SK-N-SH treated with all-trans-retinoic acid at 6 μM for 48 hours (cell line): ENCODE measurements around the gene TFR2.

ENCODE experiments used
- ATAC-seq: fragments of 200-7000 bp; cut with Tn5 transposase; 3 replicates; pipeline ENCODE4 v1.9.1; 2020; ENCODE audit warnings: mild to moderate bottlenecking, moderate library complexity
- ARNTL ChIP-seq: fragments of 450-650 bp; formaldehyde crosslinking; IDR thresholded peaks from 2 replicates; pipeline ENCODE4 v1.5.0; 2020; ENCODE audit warnings: low read depth, mild to moderate bottlenecking, moderate library complexity, borderline replicate concordance
- BACH2 ChIP-seq: fragments of 250-450 bp; sonication (Bioruptor Pico); IDR thresholded peaks from 2 replicates; pipeline ENCODE4 v1.9.0; 2021; ENCODE audit warnings: mild to moderate bottlenecking, borderline replicate concordance
- CSDC2 ChIP-seq: fragments of 250-450 bp; sonication (Bioruptor Pico); IDR thresholded peaks from 2 replicates; pipeline ENCODE4 v1.5.0; 2020; ENCODE audit warnings: mild to moderate bottlenecking, moderate library complexity
- ESRRG ChIP-seq: fragments of 250-450 bp; sonication (Bioruptor Pico); IDR thresholded peaks from 2 replicates; pipeline ENCODE4 v1.6.1; 2021; ENCODE audit warnings: mild to moderate bottlenecking
- GLIS3 ChIP-seq: fragments of 250-450 bp; sonication (Bioruptor Pico); IDR thresholded peaks from 2 replicates; pipeline ENCODE4 v1.5.0; 2020; ENCODE audit warnings: mild to moderate bottlenecking, moderate library complexity
- ISL1 ChIP-seq: fragments of 250-450 bp; sonication (Bioruptor Pico); IDR thresholded peaks from 2 replicates; pipeline ENCODE4 v2.1.2; 2022; ENCODE audit warnings: mild to moderate bottlenecking, moderate library complexity
- OSR1 ChIP-seq: fragments of 250-450 bp; sonication (Bioruptor Pico); IDR thresholded peaks from 2 replicates; pipeline ENCODE4 v1.8.0; 2022; ENCODE audit warnings: moderate library complexity, mild to moderate bottlenecking, inconsistent platforms
- PPARA ChIP-seq: fragments of 250-450 bp; sonication (Bioruptor Pico); IDR thresholded peaks from 2 replicates; pipeline ENCODE4 v1.5.0; 2020; ENCODE audit warnings: mild to moderate bottlenecking, borderline replicate concordance
- RARB ChIP-seq: fragments of 250-450 bp; sonication (Bioruptor Pico); IDR thresholded peaks from 2 replicates; pipeline ENCODE4 v1.8.0; 2021; ENCODE audit warnings: mild to moderate bottlenecking, moderate library complexity
- SNAI2 ChIP-seq: fragments of 250-450 bp; sonication (Bioruptor Pico); IDR thresholded peaks from 2 replicates; pipeline ENCODE4 v1.5.0; 2020; ENCODE audit warnings: mild to moderate bottlenecking, moderate library complexity
- TCF4 ChIP-seq: fragments of 250-450 bp; sonication (Bioruptor Pico); IDR thresholded peaks from 2 replicates; pipeline ENCODE4 v1.8.0; 2021; ENCODE audit warnings: mild to moderate bottlenecking, moderate library complexity, borderline replicate concordance
- TOX ChIP-seq: fragments of 250-450 bp; sonication (Bioruptor Pico); IDR thresholded peaks from 2 replicates; pipeline ENCODE4 v1.8.0; 2021; ENCODE audit warnings: mild to moderate bottlenecking, moderate library complexity, borderline replicate concordance
- ZC3H10 ChIP-seq: fragments of 250-450 bp; sonication (Bioruptor Pico); IDR thresholded peaks from 2 replicates; pipeline ENCODE4 v1.5.1; 2021; ENCODE audit warnings: mild to moderate bottlenecking, moderate library complexity
- ZFP3 ChIP-seq: fragments of 250-450 bp; sonication (Bioruptor Pico); IDR thresholded peaks from 2 replicates; pipeline ENCODE4 v1.5.0; 2020; ENCODE audit warnings: mild to moderate bottlenecking, moderate library complexity
- ZFP30 ChIP-seq: fragments of 450-650 bp; formaldehyde crosslinking; IDR thresholded peaks from 2 replicates; pipeline ENCODE4 v1.5.0; 2022; ENCODE audit warnings: mild to moderate bottlenecking, moderate library complexity
- ZNF565 ChIP-seq: fragments of 450-650 bp; formaldehyde crosslinking; conservative IDR thresholded peaks from 2 replicates; pipeline ENCODE4 v1.5.0; 2020; ENCODE audit warnings: low read depth, mild to moderate bottlenecking, moderate library complexity
- ZNF70 ChIP-seq: fragments of 450-650 bp; formaldehyde crosslinking; IDR thresholded peaks from 2 replicates; pipeline ENCODE4 v1.5.0; 2020; ENCODE audit warnings: mild to moderate bottlenecking, moderate library complexity
- ZNF8 ChIP-seq: fragments of 450-650 bp; formaldehyde crosslinking; IDR thresholded peaks from 2 replicates; pipeline ENCODE4 v1.5.0; 2020; ENCODE audit warnings: mild to moderate bottlenecking, moderate library complexity
- TF ChIP-seq, protein P1 (sequence below): fragments of 250-450 bp; sonication (Bioruptor Pico); IDR thresholded peaks from 2 replicates; pipeline ENCODE4 v1.8.0; 2020; ENCODE audit warnings: mild to moderate bottlenecking, moderate library complexity, borderline replicate concordance
- TF ChIP-seq, protein P2 (sequence below): fragments of 250-450 bp; sonication (Bioruptor Pico); IDR thresholded peaks from 2 replicates; pipeline ENCODE4 v1.5.1; 2020; ENCODE audit warnings: low read depth, mild to moderate bottlenecking, moderate library complexity
- TF ChIP-seq, protein P3 (sequence below): fragments of 250-450 bp; sonication (Bioruptor Pico); IDR thresholded peaks from 2 replicates; pipeline ENCODE4 v1.5.1; 2021; ENCODE audit warnings: mild to moderate bottlenecking, moderate library complexity
- TF ChIP-seq, protein P4 (sequence below): fragments of 250-450 bp; sonication (Bioruptor Pico); IDR thresholded peaks from 2 replicates; pipeline ENCODE4 v1.5.0; 2020; ENCODE audit warnings: mild to moderate bottlenecking, moderate library complexity
- TF ChIP-seq, protein P5 (sequence below): fragments of 250-450 bp; sonication (Bioruptor Pico); IDR thresholded peaks from 2 replicates; pipeline ENCODE4 v1.8.0; 2021; ENCODE audit warnings: low read depth, mild to moderate bottlenecking, moderate library complexity, borderline replicate concordance

The TFR2 gene

DNA sequence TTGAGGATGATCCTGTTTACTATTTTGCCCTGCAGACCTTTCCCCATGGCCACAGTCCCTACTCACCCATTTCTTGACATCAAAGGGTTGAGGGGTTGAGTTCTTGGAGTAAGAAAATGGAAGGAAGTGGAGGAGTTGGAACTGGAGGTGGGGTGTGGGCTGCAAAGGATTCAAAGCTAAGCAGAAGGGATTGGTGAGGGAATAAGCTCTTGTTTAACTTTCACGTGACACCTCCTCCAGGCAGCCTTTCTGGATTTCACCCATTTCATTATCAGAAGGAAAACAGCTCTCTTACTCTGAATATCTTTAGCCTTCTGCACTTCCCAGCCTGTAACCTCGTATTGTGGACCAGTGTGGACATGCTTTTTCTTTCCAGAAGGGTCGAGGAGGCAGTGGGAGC lies 15.3 kb downstream of the TFR2 start:
- ATAC-seq = no peak
- TF ChIP-seq GLIS3 (CRISPR knock-in tag) (peak; percentile 28; the same call in 1 of the 2 replicates), BACH2 (CRISPR knock-in tag) (no peak)

DNA sequence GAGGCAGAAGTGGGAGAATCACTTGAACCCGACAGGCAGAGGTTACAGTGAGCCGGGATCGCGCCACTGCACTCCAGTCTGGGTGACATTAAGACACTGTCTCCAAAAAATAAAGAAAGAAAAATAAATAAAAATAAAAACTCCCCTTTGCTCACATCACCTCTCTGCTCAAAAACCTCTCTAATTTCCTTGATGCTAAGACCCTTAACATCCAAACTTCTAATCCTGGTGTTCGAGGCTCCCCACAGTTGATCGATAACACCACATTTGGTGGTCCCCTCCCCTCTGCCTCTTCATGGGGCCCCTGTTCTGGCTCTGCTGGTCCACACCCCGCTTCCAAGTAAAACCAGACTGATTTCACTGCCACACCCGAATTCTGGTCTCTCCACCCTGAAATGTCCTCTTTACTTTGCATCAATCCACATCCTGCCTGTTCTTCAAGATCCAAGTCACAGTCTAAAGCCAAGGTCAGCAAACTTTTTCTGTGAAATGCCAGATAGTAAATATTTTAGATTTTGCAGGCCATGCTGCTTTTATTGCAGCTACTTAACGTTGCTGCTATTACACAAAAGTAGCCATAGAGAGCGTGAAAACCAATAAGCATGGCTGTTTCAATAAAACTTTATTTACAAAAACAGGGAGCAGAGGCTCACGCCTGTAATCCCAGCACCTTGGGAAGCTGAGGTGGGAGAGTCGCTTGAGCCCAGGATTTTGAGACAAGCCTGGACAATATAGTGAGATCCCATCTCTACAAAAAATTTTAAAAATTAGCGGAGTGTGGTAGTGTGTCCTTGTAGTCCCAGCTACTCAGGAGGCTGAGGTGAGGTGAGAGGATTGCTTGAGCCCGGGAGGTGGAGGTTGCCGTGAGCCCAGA lies 17.2 kb downstream of the TFR2 start:
- no peak for ATAC-seq
- TF ChIP-seq ZFP3 (CRISPR knock-in tag) (no peak), TOX (CRISPR knock-in tag) (no peak), ZNF565 (CRISPR knock-in tag) (no peak), ESRRG (CRISPR knock-in tag) (no peak), ZC3H10 (CRISPR knock-in tag) (no peak), TCF4 (CRISPR knock-in tag) (no peak), ARNTL (CRISPR knock-in tag) (no peak), GLIS3 (CRISPR knock-in tag) (no peak)
- TF ChIP-seq, protein P1, sequence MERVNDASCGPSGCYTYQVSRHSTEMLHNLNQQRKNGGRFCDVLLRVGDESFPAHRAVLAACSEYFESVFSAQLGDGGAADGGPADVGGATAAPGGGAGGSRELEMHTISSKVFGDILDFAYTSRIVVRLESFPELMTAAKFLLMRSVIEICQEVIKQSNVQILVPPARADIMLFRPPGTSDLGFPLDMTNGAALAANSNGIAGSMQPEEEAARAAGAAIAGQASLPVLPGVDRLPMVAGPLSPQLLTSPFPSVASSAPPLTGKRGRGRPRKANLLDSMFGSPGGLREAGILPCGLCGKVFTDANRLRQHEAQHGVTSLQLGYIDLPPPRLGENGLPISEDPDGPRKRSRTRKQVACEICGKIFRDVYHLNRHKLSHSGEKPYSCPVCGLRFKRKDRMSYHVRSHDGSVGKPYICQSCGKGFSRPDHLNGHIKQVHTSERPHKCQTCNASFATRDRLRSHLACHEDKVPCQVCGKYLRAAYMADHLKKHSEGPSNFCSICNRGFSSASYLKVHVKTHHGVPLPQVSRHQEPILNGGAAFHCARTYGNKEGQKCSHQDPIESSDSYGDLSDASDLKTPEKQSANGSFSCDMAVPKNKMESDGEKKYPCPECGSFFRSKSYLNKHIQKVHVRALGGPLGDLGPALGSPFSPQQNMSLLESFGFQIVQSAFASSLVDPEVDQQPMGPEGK = no peak
- TF ChIP-seq, protein P2, sequence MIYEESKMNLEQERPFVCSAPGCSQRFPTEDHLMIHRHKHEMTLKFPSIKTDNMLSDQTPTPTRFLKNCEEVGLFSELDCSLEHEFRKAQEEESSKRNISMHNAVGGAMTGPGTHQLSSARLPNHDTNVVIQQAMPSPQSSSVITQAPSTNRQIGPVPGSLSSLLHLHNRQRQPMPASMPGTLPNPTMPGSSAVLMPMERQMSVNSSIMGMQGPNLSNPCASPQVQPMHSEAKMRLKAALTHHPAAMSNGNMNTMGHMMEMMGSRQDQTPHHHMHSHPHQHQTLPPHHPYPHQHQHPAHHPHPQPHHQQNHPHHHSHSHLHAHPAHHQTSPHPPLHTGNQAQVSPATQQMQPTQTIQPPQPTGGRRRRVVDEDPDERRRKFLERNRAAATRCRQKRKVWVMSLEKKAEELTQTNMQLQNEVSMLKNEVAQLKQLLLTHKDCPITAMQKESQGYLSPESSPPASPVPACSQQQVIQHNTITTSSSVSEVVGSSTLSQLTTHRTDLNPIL = no peak
- TF ChIP-seq, all 23 proteins: peak for 0

DNA sequence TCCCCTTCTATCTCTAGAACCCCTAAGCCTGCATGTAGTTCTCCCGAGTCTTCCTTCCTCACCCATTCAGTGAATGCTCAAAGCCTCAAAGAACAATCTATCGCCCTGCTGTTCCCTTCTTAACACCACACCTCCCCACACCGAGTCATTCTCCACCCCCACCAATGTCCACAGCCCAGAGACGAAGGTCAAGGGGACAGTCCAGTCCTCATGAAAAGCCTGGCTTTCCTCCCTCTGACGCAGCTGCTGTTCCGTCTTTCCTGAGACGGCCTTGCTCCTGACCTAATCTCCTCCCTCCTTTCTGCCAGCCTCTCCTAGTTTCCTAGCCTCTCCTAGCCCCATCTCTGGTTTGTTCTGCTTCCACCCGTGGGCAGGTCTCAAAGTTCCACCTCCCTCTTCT lies 19.8 kb downstream of the TFR2 start:
- TF ChIP-seq OSR1 (CRISPR knock-in tag) = no peak
- TF ChIP-seq ZNF565 (CRISPR knock-in tag) = no peak
- TF ChIP-seq GLIS3 (CRISPR knock-in tag) = no peak
- TF ChIP-seq RARB = no peak
- TF ChIP-seq ZC3H10 (CRISPR knock-in tag) = no peak
- TF ChIP-seq, protein P3, sequence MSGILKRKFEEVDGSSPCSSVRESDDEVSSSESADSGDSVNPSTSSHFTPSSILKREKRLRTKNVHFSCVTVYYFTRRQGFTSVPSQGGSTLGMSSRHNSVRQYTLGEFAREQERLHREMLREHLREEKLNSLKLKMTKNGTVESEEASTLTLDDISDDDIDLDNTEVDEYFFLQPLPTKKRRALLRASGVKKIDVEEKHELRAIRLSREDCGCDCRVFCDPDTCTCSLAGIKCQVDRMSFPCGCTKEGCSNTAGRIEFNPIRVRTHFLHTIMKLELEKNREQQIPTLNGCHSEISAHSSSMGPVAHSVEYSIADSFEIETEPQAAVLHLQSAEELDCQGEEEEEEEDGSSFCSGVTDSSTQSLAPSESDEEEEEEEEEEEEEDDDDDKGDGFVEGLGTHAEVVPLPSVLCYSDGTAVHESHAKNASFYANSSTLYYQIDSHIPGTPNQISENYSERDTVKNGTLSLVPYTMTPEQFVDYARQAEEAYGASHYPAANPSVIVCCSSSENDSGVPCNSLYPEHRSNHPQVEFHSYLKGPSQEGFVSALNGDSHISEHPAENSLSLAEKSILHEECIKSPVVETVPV (CRISPR knock-in tag) = no peak
- no peak for TF ChIP-seq CSDC2 (CRISPR knock-in tag)
- no peak for TF ChIP-seq TOX (CRISPR knock-in tag)
- no peak for TF ChIP-seq ISL1
- TF ChIP-seq, protein P2 = no peak
- no peak for TF ChIP-seq ZFP3 (CRISPR knock-in tag)
- no peak for TF ChIP-seq ZFP30
- no peak for TF ChIP-seq ZNF70
- no peak for TF ChIP-seq ZNF8
- no peak for TF ChIP-seq ARNTL (CRISPR knock-in tag)
- no peak for TF ChIP-seq ESRRG (CRISPR knock-in tag)
- no peak for ATAC-seq

DNA sequence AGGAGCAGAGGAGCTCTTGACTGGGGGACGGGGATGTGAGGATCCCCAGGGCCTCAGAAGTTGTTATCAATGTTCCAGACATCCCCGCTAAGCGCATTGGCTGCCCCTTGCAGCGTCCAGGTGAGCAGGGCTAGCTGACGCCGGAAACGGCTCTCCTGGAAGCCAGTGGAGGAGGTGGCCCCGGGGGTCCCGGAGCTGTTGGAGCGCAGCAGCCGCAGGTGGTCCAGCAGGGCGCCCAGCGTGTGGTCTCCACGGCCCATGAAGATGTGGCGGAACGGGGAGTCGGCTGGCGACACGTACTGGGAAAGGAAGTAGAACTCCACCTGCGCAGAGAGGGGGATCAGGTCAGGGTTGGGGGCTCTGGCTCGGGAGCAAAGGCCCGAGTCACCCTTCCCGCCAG lies 20.5 kb downstream of the TFR2 start:
- no peak for ATAC-seq
- no peak for TF ChIP-seq ESRRG (CRISPR knock-in tag)
- TF ChIP-seq ISL1 = no peak
- TF ChIP-seq TOX (CRISPR knock-in tag) = no peak
- TF ChIP-seq, protein P1 = no peak
- no peak for TF ChIP-seq ZNF70
- TF ChIP-seq, protein P4, sequence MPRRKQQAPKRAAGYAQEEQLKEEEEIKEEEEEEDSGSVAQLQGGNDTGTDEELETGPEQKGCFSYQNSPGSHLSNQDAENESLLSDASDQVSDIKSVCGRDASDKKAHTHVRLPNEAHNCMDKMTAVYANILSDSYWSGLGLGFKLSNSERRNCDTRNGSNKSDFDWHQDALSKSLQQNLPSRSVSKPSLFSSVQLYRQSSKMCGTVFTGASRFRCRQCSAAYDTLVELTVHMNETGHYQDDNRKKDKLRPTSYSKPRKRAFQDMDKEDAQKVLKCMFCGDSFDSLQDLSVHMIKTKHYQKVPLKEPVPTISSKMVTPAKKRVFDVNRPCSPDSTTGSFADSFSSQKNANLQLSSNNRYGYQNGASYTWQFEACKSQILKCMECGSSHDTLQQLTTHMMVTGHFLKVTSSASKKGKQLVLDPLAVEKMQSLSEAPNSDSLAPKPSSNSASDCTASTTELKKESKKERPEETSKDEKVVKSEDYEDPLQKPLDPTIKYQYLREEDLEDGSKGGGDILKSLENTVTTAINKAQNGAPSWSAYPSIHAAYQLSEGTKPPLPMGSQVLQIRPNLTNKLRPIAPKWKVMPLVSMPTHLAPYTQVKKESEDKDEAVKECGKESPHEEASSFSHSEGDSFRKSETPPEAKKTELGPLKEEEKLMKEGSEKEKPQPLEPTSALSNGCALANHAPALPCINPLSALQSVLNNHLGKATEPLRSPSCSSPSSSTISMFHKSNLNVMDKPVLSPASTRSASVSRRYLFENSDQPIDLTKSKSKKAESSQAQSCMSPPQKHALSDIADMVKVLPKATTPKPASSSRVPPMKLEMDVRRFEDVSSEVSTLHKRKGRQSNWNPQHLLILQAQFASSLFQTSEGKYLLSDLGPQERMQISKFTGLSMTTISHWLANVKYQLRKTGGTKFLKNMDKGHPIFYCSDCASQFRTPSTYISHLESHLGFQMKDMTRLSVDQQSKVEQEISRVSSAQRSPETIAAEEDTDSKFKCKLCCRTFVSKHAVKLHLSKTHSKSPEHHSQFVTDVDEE (CRISPR knock-in tag) = no peak
- TF ChIP-seq, protein P5, sequence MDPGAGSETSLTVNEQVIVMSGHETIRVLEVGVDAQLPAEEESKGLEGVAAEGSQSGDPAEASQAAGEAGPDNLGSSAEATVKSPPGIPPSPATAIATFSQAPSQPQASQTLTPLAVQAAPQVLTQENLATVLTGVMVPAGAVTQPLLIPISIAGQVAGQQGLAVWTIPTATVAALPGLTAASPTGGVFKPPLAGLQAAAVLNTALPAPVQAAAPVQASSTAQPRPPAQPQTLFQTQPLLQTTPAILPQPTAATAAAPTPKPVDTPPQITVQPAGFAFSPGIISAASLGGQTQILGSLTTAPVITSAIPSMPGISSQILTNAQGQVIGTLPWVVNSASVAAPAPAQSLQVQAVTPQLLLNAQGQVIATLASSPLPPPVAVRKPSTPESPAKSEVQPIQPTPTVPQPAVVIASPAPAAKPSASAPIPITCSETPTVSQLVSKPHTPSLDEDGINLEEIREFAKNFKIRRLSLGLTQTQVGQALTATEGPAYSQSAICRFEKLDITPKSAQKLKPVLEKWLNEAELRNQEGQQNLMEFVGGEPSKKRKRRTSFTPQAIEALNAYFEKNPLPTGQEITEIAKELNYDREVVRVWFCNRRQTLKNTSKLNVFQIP (CRISPR knock-in tag) = no peak
- no peak for TF ChIP-seq GLIS3 (CRISPR knock-in tag)
- TF ChIP-seq PPARA (CRISPR knock-in tag) = no peak
- TF ChIP-seq OSR1 (CRISPR knock-in tag) = no peak
- TF ChIP-seq CSDC2 (CRISPR knock-in tag) = no peak
- TF ChIP-seq ZFP3 (CRISPR knock-in tag) = no peak
- no peak for TF ChIP-seq SNAI2
